Measurements from ENCODE around the gene ORAI1. TPM values are rescaled to one million over a fixed set of nuclear protein-coding genes. Genes with fewer than 3 reads are reported as not detected.
"Not testable (repeated sequence)": the region's sequence is repeated elsewhere in the genome, so short reads cannot be mapped to it uniquely, and the experiment has no call there.

ORAI1 gene
- total RNA-seq = 5.6 TPM

GRCh38 chr12:121626087-121626852, at the start of gene ORAI1:
Gene ORAI1 (plus strand): TSS chr12:121626530.
- peak; percentile 84 for DNase-seq

GRCh38 chr12:121576851-121577391, 49.4 kb upstream of the ORAI1 start:
- peak; percentile 29 for DNase-seq

GRCh38 chr12:121577443-121578180, 48.7 kb upstream of the ORAI1 start:
- DNase-seq = no peak

- no peak for DNase-seq
Observed at GRCh38 chr12:121578230-121579189, 47.8 kb upstream of the ORAI1 start.

- no peak for DNase-seq
Observed at GRCh38 chr12:121579190-121579791, 47.0 kb upstream of the ORAI1 start.

- peak; percentile 60 for DNase-seq
Observed at GRCh38 chr12:121579981-121580868, 46.1 kb upstream of the ORAI1 start.

- peak; percentile 22 for DNase-seq
Observed at GRCh38 chr12:121580959-121581685, 45.2 kb upstream of the ORAI1 start, which contains the start of gene KDM2B. Gene KDM2B (minus strand): TSS chr12:121581023. CDS start chr12:121580911, 112 bp downstream.

- DNase-seq = peak; percentile 17
Observed at GRCh38 chr12:121581686-121582429, 44.5 kb upstream of the ORAI1 start.

- no peak for DNase-seq
Observed at GRCh38 chr12:121582583-121583333, 43.6 kb upstream of the ORAI1 start.

- not testable (repeated sequence) for DNase-seq
Observed at GRCh38 chr12:121583334-121583661, 43.0 kb upstream of the ORAI1 start.

- not testable (repeated sequence) for DNase-seq
Observed at GRCh38 chr12:121584885-121585284, 41.4 kb upstream of the ORAI1 start.

- no peak for DNase-seq
Observed at GRCh38 chr12:121590476-121591143, 35.7 kb upstream of the ORAI1 start.

- no peak for DNase-seq
Observed at GRCh38 chr12:121592320-121592719, 34.0 kb upstream of the ORAI1 start.

GRCh38 chr12:121595520-121595919, 30.8 kb upstream of the ORAI1 start:
- no peak for DNase-seq

GRCh38 chr12:121596526-121596925, 29.8 kb upstream of the ORAI1 start:
- DNase-seq = no peak

- DNase-seq = no peak
Observed at GRCh38 chr12:121600702-121601336, 25.5 kb upstream of the ORAI1 start.

- no peak for DNase-seq
Observed at GRCh38 chr12:121602766-121603165, 23.6 kb upstream of the ORAI1 start.
